ENCODE measurements around the gene RBFOX2. TPM values are rescaled to one million over a fixed set of nuclear protein-coding genes. Genes with fewer than 3 reads are reported as not detected.
"Not testable (repeated sequence)": the region's sequence is repeated elsewhere in the genome, so short reads cannot be mapped to it uniquely, and the experiment has no call there.

Gene RBFOX2
- total RNA-seq, 2 donors from 2014 or later, result 104 to 120 TPM

DNA sequence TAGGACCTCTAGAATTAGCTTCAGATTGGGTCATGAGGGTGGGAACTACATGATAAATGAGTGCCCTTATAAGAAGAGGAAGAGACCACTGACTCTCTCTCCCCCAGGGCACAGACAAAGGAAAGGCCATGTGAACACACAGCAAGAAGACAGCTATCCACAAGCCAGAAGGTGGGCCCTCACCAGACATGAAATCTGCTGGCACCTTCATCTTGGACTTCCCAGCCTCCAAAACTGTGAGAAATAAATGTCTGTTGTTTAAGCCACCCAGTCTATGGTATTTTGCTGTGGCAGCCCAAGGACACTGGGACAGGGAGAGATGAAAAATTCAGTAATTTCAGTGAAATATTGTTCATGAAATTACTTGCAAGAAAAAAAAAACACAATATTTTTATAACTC, 5.9 kb downstream of the RBFOX2 start:
- DNase-seq, result no peak
- TF ChIP-seq, protein P1, sequence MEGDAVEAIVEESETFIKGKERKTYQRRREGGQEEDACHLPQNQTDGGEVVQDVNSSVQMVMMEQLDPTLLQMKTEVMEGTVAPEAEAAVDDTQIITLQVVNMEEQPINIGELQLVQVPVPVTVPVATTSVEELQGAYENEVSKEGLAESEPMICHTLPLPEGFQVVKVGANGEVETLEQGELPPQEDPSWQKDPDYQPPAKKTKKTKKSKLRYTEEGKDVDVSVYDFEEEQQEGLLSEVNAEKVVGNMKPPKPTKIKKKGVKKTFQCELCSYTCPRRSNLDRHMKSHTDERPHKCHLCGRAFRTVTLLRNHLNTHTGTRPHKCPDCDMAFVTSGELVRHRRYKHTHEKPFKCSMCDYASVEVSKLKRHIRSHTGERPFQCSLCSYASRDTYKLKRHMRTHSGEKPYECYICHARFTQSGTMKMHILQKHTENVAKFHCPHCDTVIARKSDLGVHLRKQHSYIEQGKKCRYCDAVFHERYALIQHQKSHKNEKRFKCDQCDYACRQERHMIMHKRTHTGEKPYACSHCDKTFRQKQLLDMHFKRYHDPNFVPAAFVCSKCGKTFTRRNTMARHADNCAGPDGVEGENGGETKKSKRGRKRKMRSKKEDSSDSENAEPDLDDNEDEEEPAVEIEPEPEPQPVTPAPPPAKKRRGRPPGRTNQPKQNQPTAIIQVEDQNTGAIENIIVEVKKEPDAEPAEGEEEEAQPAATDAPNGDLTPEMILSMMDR (conservative IDR thresholded peaks at IDR 0.05), result no peak
- Mint-ChIP-seq H3K27ac (no peak overlapping the region), H3K36me3 (ENCODE audit: low read depth) (peaks cover 22% of the 10 kb centered on the region), H3K27me3 (ENCODE audit: insufficient read depth) (no peaks in the 10 kb centered on the region), H3K4me3 (no peak overlapping the region), H3K9me3 (no peaks in the 10 kb centered on the region), H3K4me1 (peaks cover 59% of the 10 kb centered on the region)
- Histone ChIP-seq H3K9me3 (ENCODE audit: control insufficient read depth, low read length) (no peaks in the 10 kb centered on the region), H3K4me1 (ENCODE audit: control insufficient read depth, insufficient read depth, low read length) (peaks cover 15% of the 10 kb centered on the region), H3K9ac (ENCODE audit: extremely low read depth, low read length, poor library complexity, severe bottlenecking) (no peak overlapping the region), H3K36me3 (ENCODE audit: control insufficient read depth, insufficient read depth, low read length) (peaks cover 10% of the 10 kb centered on the region), H3K4me3 (ENCODE audit: low read length) (no peak overlapping the region), H3K27ac (ENCODE audit: low read depth, low read length) (no peak overlapping the region), H3K27me3 (ENCODE audit: control insufficient read depth, insufficient read depth, low read length, poor library complexity, severe bottlenecking) (no peaks in the 10 kb centered on the region)

DNA sequence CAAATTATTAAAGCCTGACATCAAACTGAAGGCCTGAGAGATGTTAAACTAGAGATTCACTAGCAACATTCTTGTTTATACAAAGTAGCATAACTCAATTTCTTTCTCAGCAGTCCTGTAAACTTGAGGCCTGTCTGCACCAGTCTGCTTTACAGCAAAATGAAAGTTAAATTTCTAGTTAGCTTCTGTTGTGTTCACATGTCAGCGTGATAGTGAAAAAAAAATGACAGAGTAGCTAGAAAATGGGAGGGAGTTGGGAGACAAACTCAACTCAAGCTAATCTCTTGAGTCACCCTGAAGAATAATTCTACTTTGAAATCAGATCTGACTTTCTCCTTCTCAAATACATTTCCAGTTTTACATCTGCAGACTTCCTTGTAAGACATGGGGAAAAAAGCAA, 6.5 kb downstream of the RBFOX2 start:
- no peaks in the 10 kb centered on the region for H3K27me3 Mint-ChIP-seq (ENCODE audit: insufficient read depth)
- Histone ChIP-seq H3K36me3 (ENCODE audit: control insufficient read depth, insufficient read depth, low read length) (peaks cover 10% of the 10 kb centered on the region), H3K27me3 (ENCODE audit: control insufficient read depth, insufficient read depth, low read length, poor library complexity, severe bottlenecking) (no peaks in the 10 kb centered on the region), H3K4me1 (ENCODE audit: control insufficient read depth, insufficient read depth, low read length) (peaks cover 15% of the 10 kb centered on the region), H3K9ac (ENCODE audit: extremely low read depth, low read length, poor library complexity, severe bottlenecking) (no peak overlapping the region), H3K4me3 (ENCODE audit: low read length) (no peak overlapping the region), H3K27ac (ENCODE audit: low read depth, low read length) (no peak overlapping the region), H3K9me3 (ENCODE audit: control insufficient read depth, low read length) (no peaks in the 10 kb centered on the region)
- 100% methylated on average over 1 of the region's 1 CpG; no CpG with 5 or more reads in 1 of the 2 experiments for WGBS, 2 experiments (ENCODE audit: insufficient coverage in 1 of 2, insufficient read length in 1 of 2)
- H3K36me3 Mint-ChIP-seq (ENCODE audit: low read depth), result peaks cover 22% of the 10 kb centered on the region
- no peak for DNase-seq
- TF ChIP-seq, protein P1 (conservative IDR thresholded peaks at IDR 0.05), result no peak
- H3K27ac Mint-ChIP-seq, result no peak overlapping the region
- peaks cover 57% of the 10 kb centered on the region for H3K4me1 Mint-ChIP-seq
- no peak overlapping the region for H3K4me3 Mint-ChIP-seq
- no peaks in the 10 kb centered on the region for H3K9me3 Mint-ChIP-seq

DNA sequence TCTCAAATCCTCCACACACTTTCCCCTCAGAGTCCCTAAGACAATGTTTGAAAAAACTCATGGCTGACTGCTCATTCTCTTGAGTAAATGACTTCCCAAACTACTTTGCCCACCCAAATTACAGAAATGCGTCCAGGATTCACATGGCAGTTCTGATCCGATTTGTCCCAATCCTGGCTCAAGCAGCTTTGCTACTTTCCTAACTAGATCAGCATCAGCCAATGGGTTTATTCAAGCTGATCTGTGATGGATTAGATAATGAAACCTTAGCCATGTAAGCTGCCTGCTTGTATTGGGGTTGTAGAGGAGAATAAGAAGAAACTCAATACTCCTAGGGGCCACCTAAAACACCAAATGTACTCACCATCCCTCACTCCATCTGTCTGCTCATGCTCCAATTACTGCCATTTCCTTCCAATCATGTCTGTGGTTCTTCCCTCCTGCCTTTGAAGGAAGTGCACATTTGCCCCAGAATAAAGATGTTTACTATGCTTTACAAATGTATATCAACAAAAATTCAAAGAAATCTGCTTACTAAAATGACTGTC, 6.9 kb downstream of the RBFOX2 start:
- peaks cover 22% of the 10 kb centered on the region for H3K36me3 Mint-ChIP-seq (ENCODE audit: low read depth)
- Histone ChIP-seq H3K9me3 (ENCODE audit: control insufficient read depth, low read length) (no peaks in the 10 kb centered on the region), H3K36me3 (ENCODE audit: control insufficient read depth, insufficient read depth, low read length) (peaks cover 10% of the 10 kb centered on the region), H3K4me3 (ENCODE audit: low read length) (no peak overlapping the region), H3K27me3 (ENCODE audit: control insufficient read depth, insufficient read depth, low read length, poor library complexity, severe bottlenecking) (peaks cover 2% of the 10 kb centered on the region), H3K4me1 (ENCODE audit: control insufficient read depth, insufficient read depth, low read length) (peaks cover 15% of the 10 kb centered on the region), H3K27ac (ENCODE audit: low read depth, low read length) (no peak overlapping the region), H3K9ac (ENCODE audit: extremely low read depth, low read length, poor library complexity, severe bottlenecking) (no peak overlapping the region)
- TF ChIP-seq, protein P1 (conservative IDR thresholded peaks at IDR 0.05), result no peak
- WGBS, 2 experiments (ENCODE audit: insufficient coverage in 1 of 2, insufficient read length in 1 of 2), result 93 to 96% methylated on average over 2 of the region's 2 CpGs
- H3K9me3 Mint-ChIP-seq, result no peaks in the 10 kb centered on the region
- no peak overlapping the region for H3K27ac Mint-ChIP-seq
- no peak overlapping the region for H3K4me3 Mint-ChIP-seq
- DNase-seq, result no peak
- no peaks in the 10 kb centered on the region for H3K27me3 Mint-ChIP-seq (ENCODE audit: insufficient read depth)
- peaks cover 53% of the 10 kb centered on the region for H3K4me1 Mint-ChIP-seq

DNA sequence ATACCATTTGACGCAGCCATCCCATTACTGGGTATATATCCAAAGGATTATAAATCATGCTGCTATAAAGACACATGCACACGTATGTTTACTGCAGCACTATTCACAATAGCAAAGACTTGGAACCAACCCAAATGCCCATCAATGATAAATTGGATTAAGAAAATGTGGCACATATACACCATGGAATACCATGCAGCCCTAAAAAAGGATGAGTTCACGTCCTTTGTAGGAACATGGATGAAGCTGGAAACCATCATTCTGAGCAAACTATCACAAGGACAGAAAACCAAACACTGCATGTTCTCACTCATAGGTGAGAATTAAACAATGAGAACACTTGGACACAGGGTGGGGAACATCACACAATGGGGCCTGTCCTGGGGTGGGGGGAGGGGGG, 7.8 kb downstream of the RBFOX2 start:
- H3K4me1 Mint-ChIP-seq, result peaks cover 54% of the 10 kb centered on the region
- not testable (repeated sequence) for H3K9me3 ChIP-seq (ENCODE audit: control insufficient read depth, low read length); H3K9me3 Mint-ChIP-seq; H3K9ac ChIP-seq (ENCODE audit: extremely low read depth, low read length, poor library complexity, severe bottlenecking); H3K27me3 Mint-ChIP-seq (ENCODE audit: insufficient read depth); H3K4me3 Mint-ChIP-seq; H3K4me3 ChIP-seq (ENCODE audit: low read length); DNase-seq; H3K27ac ChIP-seq (ENCODE audit: low read depth, low read length); H3K27ac Mint-ChIP-seq; H3K36me3 ChIP-seq (ENCODE audit: control insufficient read depth, insufficient read depth, low read length)
- Histone ChIP-seq H3K4me1 (ENCODE audit: control insufficient read depth, insufficient read depth, low read length) (peaks cover 16% of the 10 kb centered on the region), H3K27me3 (ENCODE audit: control insufficient read depth, insufficient read depth, low read length, poor library complexity, severe bottlenecking) (peaks cover 10% of the 10 kb centered on the region)
- 100% methylated on average over 1 of the region's 3 CpGs; no CpG with 5 or more reads in 1 of the 2 experiments for WGBS, 2 experiments (ENCODE audit: insufficient coverage in 1 of 2, insufficient read length in 1 of 2)
- H3K36me3 Mint-ChIP-seq (ENCODE audit: low read depth), result peaks cover 17% of the 10 kb centered on the region
